Measurements from ENCODE around the gene PNLIPRP1.

Gene PNLIPRP1

GRCh38 chr10:116590590-116591444 is at the start of gene PNLIPRP1:
TSS of gene PNLIPRP1 (plus strand) at chr10:116590959. CDS start at chr10:116591130, 171 bp downstream.
- no peak for DNase-seq

- DNase-seq: no peak
These were observed 48.6 kb upstream of the PNLIPRP1 start for GRCh38 chr10:116542007-116542677.

DNA sequence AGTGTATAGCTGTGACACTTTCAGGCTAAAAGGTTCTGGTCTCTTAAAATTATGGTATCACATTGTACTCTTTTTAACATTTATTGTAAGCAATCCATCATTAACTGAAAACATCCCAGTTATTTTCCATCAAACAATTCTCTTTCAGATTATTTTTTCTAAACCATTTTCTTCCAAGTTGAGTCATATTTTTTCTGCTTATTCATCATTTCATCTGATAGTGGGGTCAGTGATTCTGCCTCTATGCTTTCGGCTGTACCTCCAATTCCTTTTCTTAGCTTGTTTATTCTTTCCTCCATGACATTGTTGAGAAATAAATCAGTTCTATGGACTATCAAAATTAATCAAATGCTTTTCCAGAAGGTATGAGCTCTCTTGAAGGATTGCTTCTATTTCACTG is 45.6 kb upstream of the PNLIPRP1 start:
- no peak for DNase-seq

DNA sequence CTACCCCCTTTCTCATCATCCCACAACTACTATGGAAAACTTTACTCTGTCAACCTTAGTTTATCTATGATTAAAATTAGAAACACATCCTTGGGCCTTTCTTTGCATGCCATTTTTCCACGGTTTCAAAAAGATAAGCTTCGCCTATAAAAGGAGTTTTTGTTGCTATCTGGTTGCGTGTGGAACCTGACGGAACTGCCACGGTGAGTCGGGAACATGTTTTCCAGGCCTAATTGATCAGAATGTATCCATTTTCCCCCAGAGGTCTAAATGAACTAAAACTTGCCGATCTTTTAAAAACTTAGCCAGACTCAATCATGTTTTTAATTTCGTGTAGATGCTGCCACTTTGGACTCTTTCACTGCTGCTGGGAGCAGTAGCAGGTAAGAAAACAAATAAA is 45.0 kb upstream of the PNLIPRP1 start, which contains the start of gene PNLIP:
TSS of gene PNLIP (plus strand) at position 176 of the 400 bp plus-strand sequence. CDS start at position 338, 162 bp downstream.
- DNase-seq: no peak

GRCh38 chr10:116548301-116548700 is 42.5 kb upstream of the PNLIPRP1 start:
- no peak for DNase-seq

GRCh38 chr10:116553378-116553980 is 37.3 kb upstream of the PNLIPRP1 start:
- no peak for DNase-seq

DNA sequence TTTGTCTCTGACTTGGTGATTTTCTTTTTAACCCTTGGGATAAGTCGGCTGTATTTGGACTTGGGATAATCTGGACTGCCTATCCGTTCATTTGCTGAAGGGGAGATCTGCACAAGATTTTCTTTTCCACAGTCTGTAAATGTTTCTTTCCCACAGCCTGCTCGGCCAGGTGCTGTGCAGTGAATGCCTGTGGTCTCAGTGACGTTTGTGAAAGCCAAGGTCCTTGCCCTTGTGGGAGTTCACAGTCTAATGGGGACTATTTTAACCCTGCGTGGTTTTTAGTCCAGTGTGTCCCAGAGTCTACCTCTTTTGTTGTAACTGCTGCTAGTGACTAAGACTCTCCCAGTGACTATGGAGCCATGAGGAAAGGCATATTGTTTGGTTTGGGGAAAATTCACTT is 36.1 kb upstream of the PNLIPRP1 start:
- no peak for DNase-seq

DNA sequence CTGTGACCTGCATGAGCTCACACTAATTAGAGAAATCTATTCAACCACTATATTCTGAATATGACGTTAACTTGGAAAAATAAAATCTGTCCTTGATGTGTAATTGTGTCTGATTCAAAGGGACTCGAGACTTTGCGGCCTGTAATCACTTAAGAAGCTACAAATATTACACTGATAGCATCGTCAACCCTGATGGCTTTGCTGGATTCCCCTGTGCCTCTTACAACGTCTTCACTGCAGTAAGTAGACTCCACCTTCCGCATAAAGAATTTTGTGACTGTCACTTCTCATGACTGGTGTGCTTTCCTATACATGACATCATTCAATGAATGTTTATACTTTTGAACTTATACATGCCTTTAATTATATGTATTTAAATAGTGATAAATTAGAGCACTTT is 34.9 kb upstream of the PNLIPRP1 start:
- DNase-seq: no peak

- no peak for DNase-seq
These were observed 33.4 kb upstream of the PNLIPRP1 start for GRCh38 chr10:116557305-116557880.

GRCh38 chr10:116565534-116565933 is 25.2 kb upstream of the PNLIPRP1 start:
- no peak for DNase-seq

DNA sequence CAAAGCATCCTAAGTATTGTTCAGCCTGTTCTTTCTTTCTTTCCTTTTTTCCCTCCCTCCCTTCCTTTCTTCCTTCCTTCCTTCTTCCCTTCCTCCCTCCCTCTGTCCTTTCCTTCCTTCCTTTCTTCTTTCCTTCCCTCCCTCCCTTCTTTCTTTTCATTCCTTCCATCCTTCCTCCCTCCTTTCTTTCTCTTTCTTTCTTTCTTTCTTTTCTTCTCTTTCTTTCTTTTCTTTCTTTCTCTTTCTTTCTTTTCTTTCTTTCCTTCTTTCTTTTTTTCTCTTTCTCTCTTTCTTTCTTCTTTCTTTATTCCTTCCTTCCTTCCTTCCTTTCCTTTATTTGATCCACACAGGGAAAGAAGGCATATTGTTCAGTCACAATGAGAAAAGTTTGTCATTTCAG is 23.8 kb upstream of the PNLIPRP1 start:
- DNase-seq: no peak

- no peak for DNase-seq
These were observed 23.4 kb upstream of the PNLIPRP1 start for GRCh38 chr10:116567335-116567734.

DNA sequence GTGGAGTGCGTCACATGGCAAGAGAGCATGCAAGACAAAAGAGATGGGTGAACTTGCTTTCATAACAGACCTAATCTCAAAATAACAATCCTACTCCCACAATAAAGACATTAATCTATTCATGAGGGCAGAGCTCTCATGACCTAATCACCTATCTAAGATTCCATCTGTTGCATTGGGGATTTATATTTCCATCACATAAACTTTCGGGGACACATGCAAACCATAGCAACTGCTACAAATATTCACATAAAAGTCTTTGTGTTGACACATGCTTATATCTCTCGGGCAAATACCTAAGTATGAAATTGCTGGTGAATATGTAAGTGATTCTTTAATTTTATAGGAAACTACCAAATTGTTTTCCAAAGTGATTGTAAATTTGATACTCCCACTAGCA is 16.0 kb upstream of the PNLIPRP1 start:
- DNase-seq: no peak

DNA sequence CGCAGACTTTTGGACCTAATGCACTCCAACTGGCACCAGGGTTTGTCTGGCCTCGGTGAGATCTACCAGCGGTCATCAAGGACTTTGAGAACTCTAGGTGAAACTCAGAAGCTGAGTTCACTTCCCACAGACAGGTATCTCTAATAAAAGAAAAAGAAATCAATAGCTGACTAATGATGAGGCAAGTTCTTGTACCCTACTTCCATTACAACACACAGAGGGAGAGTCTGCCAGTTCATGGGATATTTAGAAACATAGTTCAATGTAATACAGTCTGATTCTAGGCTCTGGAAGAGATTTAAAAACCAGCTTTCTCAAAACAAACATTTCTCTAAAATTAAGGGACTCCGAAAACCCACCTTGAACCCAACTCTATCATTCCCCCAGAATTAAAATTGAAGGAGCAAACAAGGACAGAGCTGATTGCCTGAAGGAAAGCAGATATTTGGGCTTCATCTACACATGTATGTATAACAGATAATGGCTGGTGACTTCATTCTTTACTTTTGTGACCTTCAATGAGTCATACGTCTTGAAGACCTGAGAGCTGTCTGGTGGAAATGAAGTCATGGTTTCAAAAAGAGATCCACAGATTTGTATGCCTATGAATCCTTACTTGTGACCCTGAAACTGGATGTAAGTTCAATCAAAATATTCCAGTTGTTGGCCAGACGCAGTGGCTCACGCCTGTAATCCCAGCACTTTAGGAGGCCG is 2.7 kb upstream of the PNLIPRP1 start:
- no peak for DNase-seq

DNA sequence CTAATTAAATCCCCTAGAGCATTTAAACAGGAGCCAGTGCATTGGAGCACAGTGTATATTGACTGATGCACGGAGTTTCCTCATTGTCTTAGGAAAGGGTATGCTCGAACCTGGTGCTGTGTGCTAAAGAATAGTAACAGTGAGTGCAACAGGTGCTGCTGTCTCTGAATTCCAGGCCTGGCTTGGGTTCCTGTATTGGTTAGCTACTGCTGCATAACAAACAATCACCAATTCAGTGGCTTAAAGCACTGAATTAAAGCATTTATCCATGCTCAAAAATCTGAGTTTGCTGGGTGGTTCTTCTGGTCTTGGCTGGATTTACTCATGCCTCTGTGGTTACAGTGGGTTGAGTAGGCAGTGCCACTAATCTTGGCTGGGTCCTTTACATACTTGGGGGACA is 1.8 kb upstream of the PNLIPRP1 start:
- no peak for DNase-seq

DNA sequence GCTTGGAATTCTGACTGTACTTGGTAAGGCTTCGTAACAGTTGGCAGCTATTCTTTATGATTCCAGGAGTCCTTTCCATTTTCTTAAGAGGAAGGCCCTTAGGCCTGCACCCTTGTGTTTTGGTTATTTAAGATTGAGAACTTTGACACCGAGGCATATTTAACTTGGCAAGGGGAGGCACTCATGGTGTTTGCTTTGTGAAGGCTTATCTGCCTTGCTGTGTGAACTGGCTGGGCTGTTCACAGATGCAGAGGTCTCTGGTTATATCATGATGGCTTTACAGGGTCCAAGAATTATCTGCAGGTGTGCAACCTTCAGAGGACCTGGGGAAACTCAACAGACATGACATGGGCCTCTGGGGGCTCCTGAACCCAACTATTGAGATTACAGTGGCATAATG is 833 bp upstream of the PNLIPRP1 start:
- DNase-seq: no peak

GRCh38 chr10:116593139-116593740 is 2.5 kb downstream of the PNLIPRP1 start:
- DNase-seq: no peak

DNA sequence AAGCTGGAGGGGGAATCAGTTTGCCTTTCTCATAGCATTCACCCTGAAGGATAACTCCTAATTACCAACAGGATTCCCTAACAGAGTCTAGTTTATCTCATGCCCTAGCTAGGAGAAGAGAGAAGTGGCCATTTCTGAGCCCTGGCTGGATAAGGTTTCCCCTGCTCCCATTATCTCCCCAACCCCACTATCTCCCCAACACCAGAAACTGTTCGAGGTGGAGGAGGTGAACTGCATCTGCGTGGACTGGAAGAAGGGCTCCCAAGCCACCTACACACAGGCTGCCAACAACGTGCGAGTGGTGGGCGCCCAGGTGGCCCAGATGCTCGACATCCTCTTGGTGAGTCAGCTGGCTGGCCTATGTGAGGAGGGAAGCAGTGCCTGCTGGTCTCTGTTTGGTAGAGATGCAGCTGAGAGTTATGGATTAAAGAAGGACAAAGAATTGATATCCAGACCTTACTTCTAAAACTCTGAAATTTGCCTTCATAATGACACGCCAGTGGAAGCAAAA is 3.8 kb downstream of the PNLIPRP1 start:
- DNase-seq: no peak

GRCh38 chr10:116596062-116596461 is 5.3 kb downstream of the PNLIPRP1 start:
- no peak for DNase-seq

DNA sequence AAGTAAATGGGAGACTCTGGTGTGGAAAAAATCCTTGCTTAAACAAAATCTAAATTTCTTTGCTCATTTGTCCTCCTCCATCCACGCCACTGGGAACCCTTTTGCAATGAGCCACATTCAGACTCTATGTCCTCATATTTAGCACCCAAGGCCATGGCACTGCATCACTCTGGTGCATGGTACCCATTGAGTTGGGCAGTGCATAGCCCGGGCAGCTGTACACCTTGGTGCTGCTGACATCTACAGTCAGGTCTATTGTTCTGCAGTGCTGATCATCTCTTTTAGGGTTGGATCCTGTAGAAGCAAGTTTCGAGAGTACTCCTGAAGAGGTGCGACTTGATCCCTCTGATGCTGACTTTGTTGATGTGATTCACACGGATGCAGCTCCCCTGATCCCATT is 6.8 kb downstream of the PNLIPRP1 start:
- DNase-seq: no peak

GRCh38 chr10:116598329-116598728 is 7.6 kb downstream of the PNLIPRP1 start:
- no peak for DNase-seq

DNA sequence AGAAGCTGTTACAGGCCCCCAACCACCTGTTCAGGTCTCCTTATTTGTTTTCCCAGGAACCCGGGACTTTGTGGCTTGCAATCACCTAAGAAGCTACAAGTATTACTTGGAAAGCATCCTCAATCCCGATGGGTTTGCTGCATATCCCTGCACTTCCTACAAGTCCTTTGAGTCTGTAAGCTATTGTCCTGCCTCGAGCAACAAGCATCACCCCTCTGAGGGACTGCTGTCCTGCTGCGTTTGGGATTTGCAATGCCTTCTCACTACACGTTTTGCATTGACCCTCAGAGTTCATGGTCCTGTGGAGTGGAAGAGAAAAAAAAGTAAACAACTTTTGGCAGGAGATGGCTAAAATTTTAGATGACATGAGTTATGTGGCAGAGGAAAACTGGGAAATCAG is 9.2 kb downstream of the PNLIPRP1 start:
- DNase-seq: no peak
